IMR-90 (cell line): Measurements from ENCODE around the gene ZNF600. TPM values are rescaled to one million over a fixed set of nuclear protein-coding genes. Genes with fewer than 3 reads are reported as not detected.

Source experiments
- ATAC-seq: fragments of 200-7000 bp; cut with Tn5 transposase; 2 replicates; pipeline ENCODE4 v1.9.1; 2020; ENCODE audit warnings: low read depth, mild to moderate bottlenecking, moderate library complexity
- BruUV-seq: library from RNA; stranded (reverse); fragments of 400-500 nt; replicated peaks from 2 replicates; lab custom pipeline; 2021; lab: Mats Ljungman, UMichigan
- CTCF ChIA-PET: fragments of 300-600 bp; formaldehyde crosslinking; extraction: SDS; loops from one replicate; lab custom pipeline; 2021; ENCODE audit warnings: antibody characterized with exemption; lab: Yijun Ruan, JAX
- POLR2A ChIA-PET: fragments of 300-600 bp; sonication (Branson Sonifier 250); formaldehyde crosslinking; loops from one replicate; lab custom pipeline; 2022; ENCODE audit warnings: antibody characterized with exemption; ENCODE audit not compliant: unreplicated experiment; lab: Charles Lee
- DNase-seq: peaks from one replicate; pipeline ENCODE4 v3.0.0; 2013
- H2AFZ ChIP-seq: replicated peaks from 2 replicates; pipeline ENCODE3; 2013; ENCODE audit warnings: low read length, mild to moderate bottlenecking; ENCODE audit not compliant: poor library complexity
- H2AK5ac ChIP-seq: 2 replicates; pipeline ENCODE4 v1.6.1; 2013; ENCODE audit warnings: low read depth, low read length, inconsistent platforms
- H2AK9ac ChIP-seq: replicated peaks from 2 replicates; pipeline ENCODE3; 2013; ENCODE audit warnings: mild to moderate bottlenecking, low read depth, low read length, moderate library complexity; ENCODE audit not compliant: poor library complexity
- H2BK120ac ChIP-seq: 2 replicates; pipeline ENCODE4 v1.6.1; 2013; ENCODE audit warnings: low read depth, low read length, inconsistent platforms
- H2BK15ac ChIP-seq: 3 replicates; pipeline ENCODE4 v1.6.1; 2013; ENCODE audit warnings: low read depth, low read length, inconsistent platforms
- H2BK20ac ChIP-seq: 2 replicates; pipeline ENCODE4 v1.6.1; 2013; ENCODE audit warnings: low read depth, mild to moderate bottlenecking, inconsistent platforms, low read length, moderate library complexity
- H2BK5ac ChIP-seq: 2 replicates; pipeline ENCODE4 v1.6.1; 2013; ENCODE audit warnings: mild to moderate bottlenecking, low read depth, low read length, inconsistent platforms; ENCODE audit not compliant: poor library complexity, severe bottlenecking
- H3K14ac ChIP-seq: replicated peaks from 2 replicates; pipeline ENCODE4 v1.6.1; 2013; ENCODE audit warnings: low read depth, low read length, inconsistent platforms
- H3K18ac ChIP-seq: 2 replicates; pipeline ENCODE4 v1.6.1; 2013; ENCODE audit warnings: low read depth, low read length, control low read depth
- H3K23ac ChIP-seq: 2 replicates; pipeline ENCODE4 v1.6.1; 2013; ENCODE audit warnings: low read depth, low read length, inconsistent platforms
- H3K27ac ChIP-seq: 2 replicates; pipeline ENCODE4 v1.5.1; 2013; ENCODE audit warnings: mild to moderate bottlenecking, control low read depth, low read length; ENCODE audit not compliant: insufficient read depth
- H3K27me3 ChIP-seq: 2 replicates; pipeline ENCODE4 v1.6.1; 2013; ENCODE audit warnings: low read length; ENCODE audit not compliant: control insufficient read depth, insufficient read depth
- H3K36me3 ChIP-seq: 2 replicates; pipeline ENCODE4 v1.6.1; 2013; ENCODE audit warnings: low read length, mixed read lengths; ENCODE audit not compliant: control insufficient read depth, insufficient read depth
- H3K4ac ChIP-seq: 2 replicates; pipeline ENCODE4 v1.6.1; 2013; ENCODE audit warnings: low read depth, low read length, inconsistent platforms
- H3K4me1 ChIP-seq: 2 replicates; pipeline ENCODE4 v1.6.1; 2013; ENCODE audit warnings: low read length, mixed read lengths; ENCODE audit not compliant: control insufficient read depth, insufficient read depth
- H3K4me2 ChIP-seq: 2 replicates; pipeline ENCODE4 v1.6.1; 2013; ENCODE audit warnings: low read depth, mild to moderate bottlenecking, control low read depth, low read length, moderate library complexity
- H3K4me3 ChIP-seq: 2 replicates; pipeline ENCODE4 v1.5.1; 2013; ENCODE audit warnings: low read depth, mild to moderate bottlenecking, control low read depth, low read length, moderate library complexity; ENCODE audit not compliant: insufficient read depth
- H3K56ac ChIP-seq: 2 replicates; pipeline ENCODE4 v1.6.1; 2013; ENCODE audit warnings: low read length, inconsistent platforms; ENCODE audit not compliant: insufficient read depth; ENCODE audit errors: extremely low read depth
- H3K79me1 ChIP-seq, 2 experiments: 2 replicates each; pipeline ENCODE4 v1.6.1; 2013; ENCODE audit warnings: low read length in 2 of 2, inconsistent platforms in 1 of 2, low read depth in 1 of 2
- H3K9ac ChIP-seq: 2 replicates; pipeline ENCODE4 v1.6.1; 2013; ENCODE audit warnings: low read depth, low read length, control low read depth
- H3K9me1 ChIP-seq: 2 replicates; pipeline ENCODE4 v1.6.1; 2013; ENCODE audit warnings: low read length, inconsistent platforms; ENCODE audit not compliant: insufficient read depth
- H3K9me3 ChIP-seq: 2 replicates; pipeline ENCODE4 v1.6.1; 2013; ENCODE audit warnings: low read length; ENCODE audit not compliant: control insufficient read depth, insufficient read depth
- H4K20me1 ChIP-seq: 2 replicates; pipeline ENCODE4 v1.6.1; 2013; ENCODE audit warnings: low read length, inconsistent platforms; ENCODE audit not compliant: insufficient read depth
- H4K5ac ChIP-seq: 2 replicates; pipeline ENCODE4 v1.6.1; 2013; ENCODE audit warnings: mild to moderate bottlenecking, low read depth, low read length, control low read depth
- H4K8ac ChIP-seq, 2 experiments: 2 replicates each; pipeline ENCODE4 v1.6.1; 2013; ENCODE audit warnings: low read depth in 2 of 2, low read length in 2 of 2, control low read depth in 1 of 2, inconsistent platforms in 1 of 2
- H4K91ac ChIP-seq: 2 replicates; pipeline ENCODE4 v1.6.1; 2013; ENCODE audit warnings: low read depth, low read length, inconsistent platforms; ENCODE audit not compliant: insufficient read depth
- RAD21 ChIP-seq: IDR thresholded peaks from 2 replicates; pipeline ENCODE4 v1.6.1; 2012; ENCODE audit warnings: low read length, improper control_type of control experiment
- WGBS, 2 experiments: methylation state at CpG; one replicate each; pipeline versions ENCODE4 v1.1.5 to v1.1.7; 2013; ENCODE audit warnings: missing lambda C conversion rate in 2 of 2; ENCODE audit not compliant: insufficient read length in 1 of 2; ENCODE audit errors: extremely low coverage in 2 of 2; 5-methylcytosine and 5-hydroxymethylcytosine counted together
- dilution Hi-C: fragments of 300-500 bp; cut with HindIII; formaldehyde crosslinking; loops from one replicate; pipeline ENCODE4 v1.14.3; 2018; ENCODE audit warnings: low sequenced_read_pairs; ENCODE audit not compliant: unreplicated experiment
- in situ Hi-C: fragments of 300-500 bp; cut with MboI; formaldehyde crosslinking; loops from 3 replicates; pipeline ENCODE4 v1.14.3; 2019; ENCODE audit warnings: low sequenced_read_pairs, inconsistent platforms, mixed read lengths
- intact Hi-C: fragments of 100-400 bp; cut with micrococcal nuclease; formaldehyde crosslinking; loops from 2 replicates; pipeline ENCODE4 v1.10.0; 2022
- polyA plus RNA-seq, 3 experiments: library from polyadenylated mRNA; depleted of rRNA; stranded (reverse); fragments of >200 nt; gene quantifications; 2 replicates each; pipeline ENCODE4 v1.2.3, GENCODE V29; 2012; ENCODE audit warnings: low replicate concordance in 1 of 3
- total RNA-seq: library from RNA; depleted of rRNA; stranded (reverse); fragments of >200 nt; gene quantifications from 2 replicates; pipeline ENCODE4 v1.2.3, GENCODE V29; 2012

The ZNF600 gene
- total and polyA plus RNA-seq, 2 of the 4 experiments (the other 2 are of a cell fraction), result 4.0 to 4.1 TPM

GRCh38 chr19:52749780-52750179, 36.8 kb downstream of the ZNF600 start:
- Histone ChIP-seq H2AK9ac (no peak overlapping the region), H3K27me3 (no peaks in the 10 kb centered on the region), H4K91ac (no peak overlapping the region), H3K79me1 (no peaks in the 10 kb centered on the region), H3K18ac (no peak overlapping the region), H3K27ac (no peak overlapping the region), H3K4me2 (no peak overlapping the region), H3K9me3 (no peaks in the 10 kb centered on the region), H2BK5ac (no peak overlapping the region), H2BK15ac (no peak overlapping the region), H2AK5ac (no peak overlapping the region), H4K8ac (no peak overlapping the region), H4K20me1 (no peaks in the 10 kb centered on the region), H3K4me1 (no peaks in the 10 kb centered on the region), H3K56ac (no peak overlapping the region), H4K5ac (no peak overlapping the region), H2AFZ (no peak overlapping the region), H3K36me3 (no peaks in the 10 kb centered on the region), H3K4me3 (no peak overlapping the region), H3K14ac (no peak overlapping the region), H3K9me1 (no peaks in the 10 kb centered on the region), H2BK20ac (no peak overlapping the region), H3K9ac (no peak overlapping the region), H3K4ac (no peak overlapping the region), H3K23ac (no peak overlapping the region), H2BK120ac (no peak overlapping the region)
- intact Hi-C loops (loop anchor here (5.0 to 10.0 kb wide), 2 partner anchors 215 to 352 kb away; partner anchors contain the start of gene ZNF528), dilution Hi-C loops (no loop called here), in situ Hi-C loops (no loop called here)
- WGBS, 2 experiments, result no CpG with 5 or more reads among the region's 4 CpGs
- CTCF ChIA-PET, result no interaction called here
- no peak for DNase-seq
- TF ChIP-seq RAD21, result no peak
- POLR2A ChIA-PET, result no interaction called here
- ATAC-seq, result no peak
- no TSS peak for BruUV-seq
